Gastroesophageal sphincter (tissue), 4 donors: ENCODE measurements around the gene RNASE11. TPM values are rescaled to one million over a fixed set of nuclear protein-coding genes. Genes with fewer than 3 reads are reported as not detected.
"Not testable (repeated sequence)": the region's sequence is repeated elsewhere in the genome, so short reads cannot be mapped to it uniquely, and the experiment has no call there.

ENCODE experiments used
- ATAC-seq: fragments of 150-250 bp; one replicate; pipeline ENCODE4 v1.9.1; 2016; ENCODE audit warnings: mild to moderate bottlenecking, moderate library complexity
- H3K27ac ChIP-seq, 4 donors: fragments of 200-600 bp; sonication (generic) in 3 of 4; 1 replicate in 3 of 4; 2 replicates in 1 of 4; pipeline ENCODE4 v1.5.1; 2016 to 2019
- H3K27me3 ChIP-seq: fragments of 200-600 bp; sonication (generic); one replicate; pipeline ENCODE4 v1.5.1; 2019
- H3K36me3 ChIP-seq, 2 donors: fragments of 200-600 bp; sonication (generic); one replicate each; pipeline ENCODE4 v1.5.1; 2019; ENCODE audit warnings: control low read depth in 1 of 2
- H3K4me1 ChIP-seq, 3 donors: fragments of 200-600 bp; sonication (generic); 1 replicate in 2 of 3; 2 replicates in 1 of 3; pipeline ENCODE4 v1.5.1; 2016 to 2019; ENCODE audit warnings: control low read depth in 2 of 3
- H3K4me3 ChIP-seq, 2 donors: fragments of 200-600 bp; sonication (generic); one replicate each; pipeline ENCODE4 v1.5.1; 2019; ENCODE audit warnings: mild to moderate bottlenecking in 1 of 2, moderate library complexity in 1 of 2
- H3K9me3 ChIP-seq, 3 donors: fragments of 200-600 bp; sonication (generic); one replicate each; pipeline ENCODE4 v1.5.1; 2017 to 2019; ENCODE audit warnings: control low read depth in 2 of 3
- EP300 ChIP-seq: sonication (generic); formaldehyde crosslinking; IDR thresholded peaks from one replicate; pipeline ENCODE4 v1.6.1; 2017; ENCODE audit warnings: antibody characterized with exemption, mild to moderate bottlenecking
- POLR2A ChIP-seq, 2 donors: fragments of 450-650 bp; IDR thresholded peaks; one replicate each; pipeline ENCODE4 v1.6.1; 2017; ENCODE audit warnings: antibody characterized with exemption in 2 of 2, mild to moderate bottlenecking in 2 of 2, moderate library complexity in 1 of 2
- POLR2AphosphoS5 ChIP-seq: sonication (generic); formaldehyde crosslinking; IDR thresholded peaks from one replicate; pipeline ENCODE4 v1.6.1; 2017; ENCODE audit warnings: antibody characterized with exemption
- WGBS, 2 donors: methylation state at CpG; one replicate each; pipeline ENCODE4 v1.1.5; 2018; ENCODE audit warnings: low coverage in 1 of 2; 5-methylcytosine and 5-hydroxymethylcytosine counted together
- total RNA-seq, 4 donors: library from RNA; depleted of rRNA; stranded (reverse); fragments of >200 nt; gene quantifications; one replicate each; pipeline ENCODE4 v1.1.0, GENCODE V29; 2016
- TF ChIP-seq, protein P1 (sequence below), 4 experiments: fragments of 200-600 bp in 2 of 4; fragments of 450-650 bp in 2 of 4; sonication (generic) in 1 of 4; IDR thresholded peaks; one replicate each; pipeline ENCODE4 v1.5.1; 2017 to 2019; ENCODE audit warnings: antibody characterized with exemption in 4 of 4, mild to moderate bottlenecking in 2 of 4, moderate library complexity in 2 of 4

Gene RNASE11
- total RNA-seq, 4 donors from 2014 or later: not detected

DNA sequence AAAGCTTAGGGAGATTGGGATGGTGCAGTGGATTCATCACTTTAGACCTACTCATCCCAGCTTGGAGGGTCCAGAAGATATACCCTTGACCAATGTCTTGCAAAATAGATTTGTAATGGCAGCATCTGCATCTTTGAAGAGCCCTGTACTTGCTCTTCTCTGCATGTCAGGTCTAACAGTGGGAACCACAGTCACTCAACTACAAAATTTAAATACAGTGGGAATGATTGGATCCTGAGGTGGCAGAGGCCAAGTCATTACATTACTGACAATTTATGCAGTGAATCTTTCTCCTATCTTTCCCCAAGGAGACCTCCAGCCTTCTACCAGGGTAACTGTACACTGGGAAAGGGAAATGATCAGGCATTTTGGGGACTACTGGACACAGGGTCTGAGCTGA is 18.7 kb downstream of the RNASE11 start:
- ATAC-seq: no peak

DNA sequence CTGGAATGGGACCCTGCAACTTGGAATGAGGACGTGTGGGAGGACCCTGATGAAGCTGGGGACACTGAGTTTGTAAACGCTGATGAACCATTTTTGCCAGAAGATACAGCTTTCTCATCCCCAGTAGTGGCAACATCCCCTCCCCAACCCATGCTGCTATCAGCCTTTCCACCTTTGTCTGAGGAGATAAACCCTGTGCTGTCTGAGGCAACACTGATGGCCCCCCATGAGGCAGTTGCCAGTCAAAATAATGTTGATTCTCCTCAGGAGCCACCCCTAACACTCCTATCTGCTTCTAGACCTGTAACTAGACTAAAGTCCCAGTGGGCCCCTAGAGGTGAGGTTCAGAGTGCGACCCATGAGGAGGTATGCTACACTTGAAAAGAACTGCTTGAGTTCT is 19.4 kb downstream of the RNASE11 start:
- Histone ChIP-seq H3K4me3 (no peak overlapping the region), H3K9me3 (peaks cover 0 to 37% (median 4%) of the 10 kb centered on the region in 3 donors), H3K36me3 (no peaks in the 10 kb centered on the region), H3K27me3 (no peaks in the 10 kb centered on the region), H3K27ac (no peak overlapping the region), H3K4me1 (no peaks in the 10 kb centered on the region)
- TF ChIP-seq POLR2A (IDR thresholded peaks at IDR 0.05): no peak
- TF ChIP-seq EP300: no peak
- TF ChIP-seq POLR2AphosphoS5: no peak
- TF ChIP-seq, protein P1, sequence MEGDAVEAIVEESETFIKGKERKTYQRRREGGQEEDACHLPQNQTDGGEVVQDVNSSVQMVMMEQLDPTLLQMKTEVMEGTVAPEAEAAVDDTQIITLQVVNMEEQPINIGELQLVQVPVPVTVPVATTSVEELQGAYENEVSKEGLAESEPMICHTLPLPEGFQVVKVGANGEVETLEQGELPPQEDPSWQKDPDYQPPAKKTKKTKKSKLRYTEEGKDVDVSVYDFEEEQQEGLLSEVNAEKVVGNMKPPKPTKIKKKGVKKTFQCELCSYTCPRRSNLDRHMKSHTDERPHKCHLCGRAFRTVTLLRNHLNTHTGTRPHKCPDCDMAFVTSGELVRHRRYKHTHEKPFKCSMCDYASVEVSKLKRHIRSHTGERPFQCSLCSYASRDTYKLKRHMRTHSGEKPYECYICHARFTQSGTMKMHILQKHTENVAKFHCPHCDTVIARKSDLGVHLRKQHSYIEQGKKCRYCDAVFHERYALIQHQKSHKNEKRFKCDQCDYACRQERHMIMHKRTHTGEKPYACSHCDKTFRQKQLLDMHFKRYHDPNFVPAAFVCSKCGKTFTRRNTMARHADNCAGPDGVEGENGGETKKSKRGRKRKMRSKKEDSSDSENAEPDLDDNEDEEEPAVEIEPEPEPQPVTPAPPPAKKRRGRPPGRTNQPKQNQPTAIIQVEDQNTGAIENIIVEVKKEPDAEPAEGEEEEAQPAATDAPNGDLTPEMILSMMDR (IDR thresholded peaks at IDR 0.05): no peak
- WGBS, 2 donors: 50 to 69% methylated on average over 1 to 3 of the region's 3 CpGs
- ATAC-seq: no peak

More for the DNA sequence above, 18.7 kb downstream of the RNASE11 start:
- H3K4me1 ChIP-seq: no peaks in the 10 kb centered on the region
- no peak overlapping the region for H3K4me3 ChIP-seq
- no peak overlapping the region for H3K27ac ChIP-seq
- no peak for TF ChIP-seq EP300
- TF ChIP-seq, protein P1 (IDR thresholded peaks at IDR 0.05): no peak
- no peaks in the 10 kb centered on the region for H3K36me3 ChIP-seq
- H3K9me3 ChIP-seq: peaks cover 0 to 37% (median 4%) of the 10 kb centered on the region in 3 donors
- no peaks in the 10 kb centered on the region for H3K27me3 ChIP-seq

DNA sequence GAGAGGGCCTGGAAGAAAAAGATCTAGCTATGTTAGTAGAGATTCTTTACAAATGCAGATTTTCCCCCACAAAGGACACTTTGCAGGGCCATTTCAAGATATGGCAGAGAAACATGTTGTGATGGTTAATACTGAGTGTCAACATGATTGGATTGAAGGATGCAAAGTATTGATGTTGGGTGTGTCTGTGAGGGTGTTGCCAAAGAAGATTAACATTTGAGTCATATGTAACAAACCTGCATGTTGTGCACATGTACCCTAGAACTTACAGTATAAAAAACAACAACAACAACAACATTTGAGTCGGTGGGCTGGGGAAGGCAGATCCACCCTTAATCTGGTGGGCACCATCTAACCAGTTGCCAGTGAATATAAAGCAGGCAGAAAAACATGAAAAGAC is 20.6 kb downstream of the RNASE11 start:
- not testable (repeated sequence) for H3K27me3 ChIP-seq, ATAC-seq, H3K27ac ChIP-seq, H3K4me3 ChIP-seq, H3K4me1 ChIP-seq, H3K36me3 ChIP-seq
- peaks cover 0 to 37% (median 4%) of the 10 kb centered on the region in 3 donors for H3K9me3 ChIP-seq
- WGBS, 2 donors: 80% methylated on average over 1 of the region's 1 CpG; no CpG with 5 or more reads in 1 of the 2 donors

DNA sequence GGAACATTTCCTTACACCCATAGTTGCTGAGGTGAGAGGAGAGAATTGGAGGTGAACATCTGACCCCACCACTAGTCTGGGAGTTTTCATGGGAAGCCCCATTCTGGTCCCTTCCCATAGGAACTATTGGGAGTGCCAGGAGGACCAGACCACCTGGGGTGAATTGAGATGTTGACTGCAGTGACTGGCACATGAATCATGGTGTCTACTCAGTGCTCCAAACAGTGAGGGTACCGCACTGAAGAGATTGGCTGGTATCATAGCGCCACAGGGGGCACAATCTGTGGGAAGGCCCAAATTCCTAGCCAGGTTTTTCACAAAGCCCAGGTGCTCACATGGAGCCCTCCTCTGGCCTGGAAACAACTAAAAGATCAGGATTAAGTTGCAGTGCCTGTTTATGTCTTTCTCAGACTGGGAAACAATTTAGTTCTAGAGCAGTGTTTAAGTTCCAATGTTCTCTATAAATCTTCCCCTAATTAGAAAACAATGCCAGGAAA is 23.3 kb downstream of the RNASE11 start:
- H3K36me3 ChIP-seq: no peaks in the 10 kb centered on the region
- H3K9me3 ChIP-seq: peaks cover 0 to 26% (median 3%) of the 10 kb centered on the region in 3 donors
- no peak for TF ChIP-seq EP300
- no peak for TF ChIP-seq POLR2AphosphoS5
- TF ChIP-seq, protein P1 (IDR thresholded peaks at IDR 0.05): no peak
- TF ChIP-seq POLR2A (IDR thresholded peaks at IDR 0.05): no peak
- no peak overlapping the region for H3K4me3 ChIP-seq
- H3K27ac ChIP-seq: no peak overlapping the region
- ATAC-seq: no peak
- no peaks in the 10 kb centered on the region for H3K27me3 ChIP-seq
- no peaks in the 10 kb centered on the region for H3K4me1 ChIP-seq
- WGBS, 2 donors: 67 to 100% methylated on average over 1 of the region's 2 CpGs

DNA sequence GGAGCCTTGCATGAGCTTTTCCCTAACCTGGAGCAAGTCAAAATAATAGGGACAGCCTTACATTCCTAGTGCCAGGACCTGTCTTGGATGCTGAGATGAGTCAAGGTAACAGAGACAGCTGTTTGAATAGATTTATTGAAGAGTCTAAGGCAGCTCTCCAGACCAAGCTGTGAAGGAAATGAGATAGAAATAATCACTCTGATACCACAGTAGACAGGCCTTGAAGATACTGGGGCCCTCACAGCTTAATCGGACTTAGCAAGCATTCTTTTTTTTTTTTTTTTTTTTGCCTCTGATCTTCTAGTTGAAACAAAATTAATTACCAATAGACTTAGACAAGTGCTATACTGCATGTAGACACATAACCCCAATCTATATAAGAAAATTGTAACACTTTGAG is 23.8 kb downstream of the RNASE11 start:
- no peaks in the 10 kb centered on the region for H3K36me3 ChIP-seq
- H3K9me3 ChIP-seq: peaks cover 0 to 20% (median 0%) of the 10 kb centered on the region in 3 donors
- no peaks in the 10 kb centered on the region for H3K27me3 ChIP-seq
- ATAC-seq: no peak
- H3K4me1 ChIP-seq: no peaks in the 10 kb centered on the region
- no peak overlapping the region for H3K4me3 ChIP-seq
- H3K27ac ChIP-seq: no peak overlapping the region
- no peak for TF ChIP-seq POLR2AphosphoS5
- no peak for TF ChIP-seq EP300
- TF ChIP-seq, protein P1 (IDR thresholded peaks at IDR 0.05): no peak
- TF ChIP-seq POLR2A (IDR thresholded peaks at IDR 0.05): no peak
- WGBS, 2 donors: 69 to 75% methylated on average over 1 of the region's 1 CpG
